HG03442 (cell line): ENCODE measurements around the gene C22orf42.
"Not testable (repeated sequence)": the region's sequence is repeated elsewhere in the genome, so short reads cannot be mapped to it uniquely, and the experiment has no call there.

Experiments
- ATAC-seq: cut with Tn5 transposase; IDR thresholded peaks from one replicate; pipeline ENCODE4 v1.9.1; 2021; ENCODE audit warnings: mild to moderate bottlenecking, moderate library complexity; ENCODE audit not compliant: unreplicated experiment

C22orf42 gene

DNA sequence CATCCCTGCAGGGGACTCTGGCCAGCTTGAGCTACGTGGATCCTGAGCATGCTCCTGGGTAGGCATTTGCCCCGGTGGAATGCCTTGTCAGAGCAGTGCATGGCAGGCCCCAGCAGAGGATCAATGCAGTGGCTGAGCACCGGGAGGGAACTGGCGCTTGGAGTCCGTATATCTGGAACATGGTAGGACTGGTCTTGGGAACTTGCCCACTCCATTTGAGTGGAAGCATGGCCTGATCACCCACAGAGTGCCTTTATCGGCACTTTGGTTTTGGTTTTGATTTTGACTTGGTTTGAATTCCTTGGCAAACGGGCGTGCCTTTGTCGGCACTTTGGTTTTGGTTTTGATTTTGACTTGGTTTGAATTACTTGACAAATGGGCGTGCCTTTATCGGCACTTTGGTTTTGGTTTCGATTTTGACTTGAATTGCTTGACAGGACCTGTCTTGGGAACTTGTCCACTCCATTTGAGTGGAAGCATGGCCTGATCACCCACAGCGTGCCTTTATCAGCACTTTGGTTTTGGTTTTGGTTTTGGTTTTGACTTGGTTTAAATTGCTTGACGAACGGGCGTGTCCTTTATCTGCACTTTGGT lies 21.3 kb downstream of the C22orf42 start:
- ATAC-seq: not testable (repeated sequence)

DNA sequence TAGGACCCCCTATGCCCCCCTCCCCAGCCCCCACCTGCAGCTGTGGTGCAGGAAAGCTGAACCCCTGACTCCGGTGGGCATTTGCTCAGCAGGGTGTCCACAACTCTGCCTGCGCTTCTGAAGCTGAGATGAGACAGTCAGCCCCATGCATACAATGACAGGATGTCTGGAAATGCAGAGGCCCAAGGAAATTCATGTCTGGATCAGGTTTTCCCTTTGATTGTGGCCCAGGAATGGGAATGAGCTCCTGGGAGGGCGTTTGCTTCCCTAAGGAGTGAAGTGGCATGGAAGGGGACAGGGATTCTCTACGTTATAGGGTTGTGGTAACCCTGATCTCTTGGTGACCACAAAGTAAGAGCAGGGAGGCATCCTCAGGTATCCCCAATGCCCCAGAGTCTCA lies 22.2 kb downstream of the C22orf42 start:
- not testable (repeated sequence) for ATAC-seq

DNA sequence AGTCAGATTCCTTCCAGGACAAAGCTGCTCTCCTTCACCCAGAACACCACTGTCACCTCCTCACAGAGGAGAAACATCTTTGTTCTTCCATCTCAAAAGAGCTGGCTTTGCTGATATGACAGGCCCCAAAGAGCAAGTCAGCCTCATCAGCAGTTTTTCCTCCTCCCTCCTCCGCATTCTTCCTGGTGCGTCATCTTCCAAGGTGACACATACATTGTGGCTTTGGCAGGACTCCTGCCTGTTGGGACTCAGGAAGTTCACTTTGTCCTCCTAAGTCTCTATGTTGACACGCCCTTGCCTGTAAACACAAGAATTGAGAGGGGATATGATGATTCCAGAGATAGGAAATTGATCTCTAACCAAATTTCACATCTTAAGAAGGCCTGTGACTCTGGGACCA lies 23.1 kb downstream of the C22orf42 start:
- ATAC-seq: not testable (repeated sequence)

DNA sequence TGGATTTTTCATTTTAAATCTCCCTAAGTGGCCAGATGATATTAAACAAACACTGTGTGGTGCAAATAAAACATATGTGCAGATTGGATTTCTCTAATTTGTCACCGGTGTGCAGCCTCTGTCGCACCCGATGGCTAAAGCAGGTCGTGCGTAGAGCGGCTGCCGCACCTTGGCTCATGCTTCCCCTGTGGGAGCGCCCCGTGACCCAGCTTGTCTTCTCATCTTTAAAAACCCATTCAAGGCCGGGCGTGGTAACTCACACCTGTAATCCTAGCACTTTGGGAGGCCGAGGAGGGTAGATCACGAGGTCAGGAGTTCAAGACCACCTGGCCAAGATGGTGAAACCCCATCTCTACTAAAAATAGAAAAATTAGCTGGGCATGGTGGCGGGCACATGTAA lies 24.3 kb downstream of the C22orf42 start:
- ATAC-seq: not testable (repeated sequence)

DNA sequence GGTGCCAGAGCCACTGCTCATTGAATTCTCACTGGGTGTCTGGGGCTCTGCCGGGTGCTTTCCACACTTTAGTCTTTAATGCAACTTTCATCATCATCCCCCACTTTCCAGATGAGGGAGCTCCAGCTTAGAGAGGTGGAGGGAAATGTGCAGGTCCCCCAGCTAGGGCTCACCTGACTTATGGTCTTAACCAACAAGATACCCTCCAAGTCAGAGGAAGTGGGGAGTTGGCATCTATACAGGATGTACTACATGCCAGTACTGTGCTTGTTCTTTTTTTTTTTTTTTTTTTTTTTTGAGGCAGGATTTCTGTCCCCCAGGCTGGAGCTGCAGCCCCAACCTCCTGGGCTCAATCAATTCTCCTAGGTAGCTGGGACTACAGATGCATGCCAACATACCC lies 26.3 kb downstream of the C22orf42 start:
- ATAC-seq: no peak

DNA sequence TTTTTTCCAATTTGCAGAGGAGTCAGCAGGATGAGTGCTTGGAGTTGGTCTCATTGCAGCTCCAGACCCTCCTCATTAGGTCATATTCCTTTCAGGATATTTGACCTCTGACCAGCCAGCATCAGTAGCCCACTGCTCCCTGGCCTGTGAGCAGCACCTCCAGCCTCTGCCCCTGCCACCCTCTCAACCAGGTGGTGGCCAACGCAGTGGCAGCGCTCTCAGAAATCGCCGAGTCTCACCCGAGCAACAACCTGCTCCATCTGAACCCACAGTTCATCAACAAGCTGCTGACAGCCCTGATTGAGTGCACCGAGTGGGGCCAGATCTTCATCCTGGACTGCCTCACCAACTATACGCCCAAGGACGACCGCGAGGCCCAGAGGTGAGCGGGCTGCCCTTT lies 27.0 kb downstream of the C22orf42 start:
- no peak for ATAC-seq

- no peak for ATAC-seq
These were observed 28.6 kb downstream of the C22orf42 start for GRCh38 chr22:32130464-32130863.

GRCh38 chr22:32127904-32128303 lies 31.2 kb downstream of the C22orf42 start:
- no peak for ATAC-seq

- no peak for ATAC-seq
These were observed 35.4 kb downstream of the C22orf42 start for GRCh38 chr22:32123657-32124056.

DNA sequence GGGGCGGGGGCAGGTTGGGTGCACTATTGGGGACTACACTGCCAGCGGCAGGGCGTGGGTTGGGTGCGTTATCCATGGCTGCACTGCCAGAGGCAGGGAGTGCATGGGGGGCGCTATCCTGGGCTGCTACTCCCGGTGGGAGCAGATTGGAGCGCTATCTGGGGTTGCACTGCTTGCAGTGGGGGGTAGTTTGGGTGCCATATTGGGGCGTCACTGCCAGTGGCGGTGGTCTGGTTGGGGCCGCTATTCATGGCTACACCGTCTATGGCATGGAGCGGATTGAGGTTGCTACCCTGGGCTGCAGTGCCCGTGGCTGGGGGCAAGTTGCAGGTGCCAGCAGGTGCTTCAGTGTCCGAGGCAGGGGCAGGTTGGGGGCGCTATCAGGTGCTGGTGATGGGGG lies 36.2 kb downstream of the C22orf42 start:
- ATAC-seq: no peak

DNA sequence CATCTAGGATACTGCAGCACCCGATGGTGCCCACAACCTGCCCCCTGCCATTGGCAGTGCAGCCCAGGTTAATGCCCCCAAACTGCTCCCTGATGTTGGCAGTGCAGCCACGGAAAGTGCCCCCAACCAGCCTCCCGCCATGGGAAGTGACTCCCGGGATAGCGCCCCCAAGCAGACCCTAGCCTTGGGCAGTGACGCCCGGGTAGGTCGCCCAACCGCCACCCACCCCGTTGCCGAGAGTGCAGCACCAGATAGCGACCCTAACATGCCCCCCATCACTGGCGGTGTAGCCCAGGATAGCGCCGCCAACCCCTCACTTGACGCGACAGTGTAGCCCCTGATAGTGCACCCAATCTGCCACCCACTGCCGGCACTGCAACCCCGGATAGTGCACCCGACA lies 38.5 kb downstream of the C22orf42 start:
- ATAC-seq: no peak

DNA sequence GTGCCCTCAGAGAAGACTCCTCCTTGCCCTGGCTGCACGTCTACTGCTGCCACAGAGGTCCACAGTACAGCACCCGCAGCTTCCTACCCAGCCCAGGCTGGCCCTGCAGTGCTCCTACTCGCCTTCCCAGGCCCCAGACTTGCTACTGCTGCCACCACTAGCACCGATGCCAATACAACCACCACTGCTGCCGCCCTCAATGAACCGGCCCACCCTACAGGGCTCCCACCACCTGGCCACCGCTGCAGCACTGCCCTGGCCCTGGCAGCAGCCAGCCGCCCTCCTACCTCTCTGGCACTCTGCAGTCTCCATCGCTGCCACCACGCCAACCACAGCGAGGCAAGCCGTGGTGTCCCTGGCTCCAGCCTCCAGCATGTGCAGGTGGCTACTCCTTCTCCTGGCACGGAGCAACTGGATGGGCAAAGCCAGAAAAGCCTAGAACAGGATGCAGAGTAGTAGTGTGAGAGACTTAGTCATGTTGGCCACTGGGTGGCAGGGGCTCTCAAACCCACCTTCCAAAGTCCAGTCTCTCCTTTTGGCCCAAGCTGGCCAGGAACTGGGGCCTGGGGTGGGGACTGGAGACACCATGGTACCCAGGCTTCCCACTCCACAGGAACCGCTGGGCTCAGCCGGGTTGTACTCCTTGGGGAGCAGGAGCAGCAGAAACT lies 39.4 kb downstream of the C22orf42 start:
- no peak for ATAC-seq

DNA sequence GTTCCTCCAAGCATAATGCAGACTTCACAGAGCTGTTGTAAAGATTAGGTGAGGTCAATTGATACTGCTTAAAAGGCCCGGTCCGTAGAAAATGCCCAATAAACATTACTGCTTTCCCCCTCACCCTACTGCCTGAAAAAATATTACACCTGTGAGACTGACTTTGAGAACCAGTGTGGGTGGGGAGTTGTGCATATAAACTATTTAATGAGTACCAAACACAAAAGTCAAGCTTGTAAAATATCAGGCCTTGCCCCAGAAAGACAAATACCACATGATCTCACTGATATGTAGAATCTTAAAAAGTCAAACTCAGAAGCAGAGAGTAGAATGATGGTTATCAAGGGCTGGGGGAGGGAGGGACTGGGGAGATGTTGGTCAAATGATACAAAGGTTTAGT lies 46.7 kb downstream of the C22orf42 start:
- no peak for ATAC-seq

DNA sequence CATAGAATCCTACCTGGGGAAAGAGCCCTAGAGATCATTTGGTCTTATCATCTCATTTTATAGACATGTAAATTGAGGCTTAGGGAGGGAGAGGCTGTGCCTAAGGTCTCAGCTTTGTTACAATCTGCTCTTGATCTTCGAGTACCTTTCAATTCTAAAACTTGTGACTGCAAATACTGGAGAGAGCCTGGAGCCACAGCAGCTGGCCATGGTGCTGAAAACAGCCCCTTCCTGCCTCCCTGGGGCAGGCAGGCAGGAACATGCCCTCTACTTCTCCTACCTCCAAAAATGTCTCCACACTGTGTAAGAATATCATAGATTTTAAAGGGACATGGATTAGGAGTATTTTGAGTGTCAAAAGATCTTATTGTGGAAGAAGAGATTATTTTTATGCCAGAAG lies 52.2 kb downstream of the C22orf42 start:
- no peak for ATAC-seq

GRCh38 chr22:32103658-32104315 lies 55.3 kb downstream of the C22orf42 start:
- ATAC-seq: no peak

DNA sequence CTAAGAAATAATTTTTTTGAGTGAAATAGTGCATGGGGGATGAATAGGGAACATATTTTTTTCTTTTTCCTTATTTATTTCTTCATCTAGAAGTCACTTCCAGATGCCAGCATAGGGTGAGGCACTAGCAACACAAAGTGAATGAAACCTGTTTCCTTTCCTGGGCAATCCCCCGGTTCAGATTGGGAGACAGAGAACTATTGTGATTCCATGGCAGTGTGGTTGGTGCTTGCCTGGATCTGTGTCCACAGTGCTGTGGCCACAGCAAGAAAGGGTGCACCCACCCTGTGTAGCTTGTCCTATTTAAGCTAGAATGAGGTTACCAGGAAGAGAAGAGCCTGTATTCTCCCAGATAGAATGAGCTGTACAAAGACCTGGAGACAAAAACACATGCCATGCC lies 58.4 kb downstream of the C22orf42 start:
- no peak for ATAC-seq
